SKM-1 treated with dmso at 0.1 percent for 144 hours (cell line): ENCODE results near the gene SPNS1.

ENCODE experiments used
- DNase-seq: peaks from one replicate; lab custom pipeline; 2025; ENCODE audit not compliant: unreplicated experiment; lab: John Stamatoyannopoulos, UW

The SPNS1 gene

DNA sequence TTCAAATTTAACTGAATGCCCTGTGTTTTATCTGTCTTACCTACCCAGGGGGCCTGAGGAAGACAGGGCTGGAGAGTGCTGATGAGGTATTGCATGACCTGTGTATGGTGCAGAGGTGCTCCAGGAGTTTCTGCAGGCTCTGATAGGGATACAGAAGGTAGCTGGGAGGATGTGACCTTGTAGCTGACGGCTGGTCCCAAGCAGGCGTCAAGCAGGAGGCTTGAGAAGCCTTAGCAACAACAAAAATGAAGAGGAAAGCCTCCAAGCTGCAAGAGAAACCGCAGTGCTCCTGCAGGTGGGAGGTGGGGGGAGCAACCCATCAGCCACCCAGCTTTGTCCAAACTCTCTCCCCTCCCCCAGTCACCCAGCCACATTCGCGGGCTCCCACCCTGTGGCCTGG lies 50.6 kb downstream of the SPNS1 start:
- DNase-seq: no peak

DNA sequence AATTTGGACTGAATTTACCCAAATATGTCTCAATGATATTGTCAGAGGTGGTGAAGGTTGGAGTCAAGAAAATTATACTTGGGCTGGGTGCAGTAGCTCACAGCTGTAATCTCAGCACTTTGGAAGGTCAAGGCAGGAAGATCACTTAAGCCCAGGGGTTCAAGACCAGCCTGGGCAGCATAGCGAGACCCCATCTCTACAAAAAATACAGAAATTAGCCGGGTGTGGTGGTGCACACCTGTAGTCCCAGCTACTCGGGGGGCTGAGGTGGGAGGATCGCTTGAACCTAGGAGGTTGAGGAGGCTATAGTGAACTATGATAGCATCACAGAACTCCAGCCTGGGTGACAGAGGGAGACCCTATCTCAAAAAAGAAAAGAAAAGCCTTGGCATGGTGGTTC lies 51.2 kb downstream of the SPNS1 start:
- no peak for DNase-seq

DNA sequence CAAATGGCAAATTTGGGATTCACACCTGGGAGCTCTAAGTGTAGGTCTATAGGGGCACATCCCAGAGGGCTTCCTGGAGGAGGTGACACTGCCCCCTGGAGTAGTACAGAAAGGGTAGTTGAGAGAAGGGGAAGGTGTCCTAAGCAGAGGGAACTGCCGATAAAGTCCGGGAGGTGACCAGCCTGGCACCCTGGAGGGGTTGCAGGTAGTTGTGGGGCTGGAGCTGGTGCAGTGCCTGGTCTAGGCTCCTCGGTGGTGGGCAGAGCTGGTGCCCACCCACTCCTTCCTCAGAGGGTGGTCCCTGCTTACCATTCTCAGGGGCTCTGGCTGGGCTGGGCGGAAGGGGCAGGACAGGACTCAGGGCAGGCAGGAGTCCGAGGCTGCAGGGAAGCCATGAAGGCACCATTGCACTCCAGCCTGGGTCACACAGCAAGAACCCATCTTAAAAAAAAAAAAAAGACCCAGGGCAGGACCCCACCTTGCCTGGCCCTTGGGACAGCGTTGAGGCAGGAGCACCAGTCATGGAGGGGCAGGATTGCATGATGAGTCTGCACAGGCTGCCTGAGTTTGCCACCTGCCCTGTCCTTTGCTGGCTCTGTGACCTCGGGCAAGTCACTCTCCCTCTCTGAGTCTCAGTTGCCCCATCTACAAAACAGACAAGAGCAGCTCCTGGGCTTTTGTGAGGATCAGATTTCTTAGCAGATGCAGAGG lies 54.0 kb downstream of the SPNS1 start:
- DNase-seq: no peak

DNA sequence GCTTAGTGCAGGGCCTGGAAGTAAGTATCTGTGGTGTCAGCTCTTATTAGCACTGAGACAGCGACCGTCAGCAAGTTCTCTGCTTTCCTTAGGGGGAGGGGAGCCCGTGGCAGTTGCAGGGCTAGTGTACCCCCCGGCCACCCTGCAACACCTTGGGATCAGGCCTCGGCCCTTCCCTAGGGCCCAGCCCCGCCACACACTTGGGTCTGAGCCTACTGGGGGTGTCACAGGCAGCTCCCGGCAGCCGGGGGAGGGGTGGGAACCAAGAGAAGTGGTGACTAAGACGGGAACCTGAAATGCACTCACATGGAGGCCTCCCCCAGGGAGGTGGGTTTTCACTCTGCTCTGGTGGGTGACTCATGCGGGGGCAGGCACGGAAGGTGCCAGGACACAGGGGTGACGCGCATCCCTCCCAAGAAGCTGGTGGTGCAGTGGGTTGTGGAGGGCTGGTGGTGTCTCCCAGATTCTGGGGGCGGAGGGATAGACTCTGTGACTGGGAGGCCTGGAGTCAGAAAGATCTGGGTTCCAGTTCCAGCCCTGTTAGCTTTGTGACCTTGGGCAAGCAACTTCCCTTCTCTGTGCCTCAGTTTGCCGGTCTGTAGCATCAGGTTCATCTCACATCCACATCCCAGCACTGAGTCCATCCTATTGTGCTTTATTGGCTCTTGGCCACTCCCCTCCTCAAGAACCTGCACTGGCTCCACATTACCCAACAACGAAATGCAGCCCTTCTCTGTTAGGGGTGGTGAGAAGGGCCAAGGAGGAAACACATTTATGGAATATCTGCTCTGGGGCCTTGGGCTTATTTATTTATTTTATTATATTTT lies 54.8 kb downstream of the SPNS1 start:
- DNase-seq: no peak

DNA sequence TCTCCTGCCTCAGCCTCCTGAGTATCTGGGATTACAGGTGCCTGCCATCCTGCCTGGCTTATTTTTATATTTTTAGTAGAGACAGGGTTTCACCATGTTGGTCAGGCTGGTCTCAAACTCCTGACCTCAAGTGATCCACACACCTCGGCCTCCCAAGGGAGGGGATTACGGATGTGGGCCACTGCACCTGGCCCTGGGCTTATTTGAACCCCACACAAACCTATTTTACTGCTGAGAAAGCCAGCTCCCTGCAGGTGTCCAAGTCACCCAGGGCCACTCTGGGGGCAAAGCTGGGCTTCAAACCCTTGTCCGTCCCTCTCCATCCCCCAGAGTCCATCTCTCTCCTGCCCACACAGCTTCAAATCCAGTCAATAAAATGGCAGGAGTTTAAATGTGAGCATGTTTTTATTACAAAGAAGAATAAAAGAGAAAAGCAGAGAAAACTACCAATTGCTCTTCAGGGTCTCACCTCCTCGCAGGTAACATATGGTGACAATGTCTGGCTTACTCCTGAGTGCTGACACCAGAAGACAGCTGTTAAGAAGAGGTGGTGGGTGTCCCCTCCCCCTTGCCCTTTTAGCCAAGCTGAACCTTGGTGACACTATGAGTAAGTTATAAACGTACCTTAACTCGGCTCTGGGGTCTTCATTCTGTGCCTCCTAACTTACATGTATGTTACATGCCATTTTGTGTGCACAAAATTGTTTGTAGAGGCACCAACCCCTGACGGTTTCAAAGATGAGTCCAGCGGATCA lies 55.7 kb downstream of the SPNS1 start:
- no peak for DNase-seq
